OCI-LY3 (cell line): Measurements from ENCODE around the gene TRIM41.
A peak's percentile ranks its signal among the peaks of the same experiment; 100 is the strongest.

Experiments used
- H2AFZ ChIP-seq: fragments of 200-600, 300-600 bp; shearing (Covaris generic); 2 replicates; pipeline ENCODE4 v1.6.0; 2014; ENCODE audit warnings: antibody characterized with exemption, low read depth, low read length
- H3K27ac ChIP-seq: fragments of 200-600, 300-600 bp; sonication (generic); 2 replicates; pipeline ENCODE4 v1.5.1; 2014; ENCODE audit warnings: mild to moderate bottlenecking, low read length, moderate library complexity, mixed read lengths
- H3K27me3 ChIP-seq: fragments of 200-600, 300-600 bp; sonication (generic); 2 replicates; pipeline ENCODE4 v1.6.1; 2014; ENCODE audit warnings: low read depth, low read length, mixed read lengths
- H3K36me3 ChIP-seq: fragments of 200-600, 300-600 bp; sonication (generic); replicated peaks from 2 replicates; pipeline ENCODE3; 2014; ENCODE audit warnings: low read depth, low read length, mixed read lengths
- H3K4me1 ChIP-seq: fragments of 300-600, 200-600 bp; sonication (generic); 2 replicates; pipeline ENCODE4 v1.6.1; 2014; ENCODE audit warnings: low read length, mixed read lengths
- H3K4me2 ChIP-seq: fragments of 200-600, 300-600 bp; sonication (generic); 2 replicates; pipeline ENCODE4 v1.6.1; 2014; ENCODE audit warnings: low read length, mixed read lengths
- H3K4me3 ChIP-seq: fragments of 300-600, 200-600 bp; sonication (generic); 2 replicates; pipeline ENCODE4 v1.5.1; 2014; ENCODE audit warnings: antibody characterized with exemption, mild to moderate bottlenecking, low read length, moderate library complexity
- H3K79me2 ChIP-seq: fragments of 300-600, 200-600 bp; shearing (Covaris generic); 2 replicates; pipeline ENCODE4 v1.6.1; 2014; ENCODE audit warnings: mild to moderate bottlenecking, low read length, mixed read lengths
- H3K9ac ChIP-seq: fragments of 300-600, 200-600 bp; shearing (Covaris generic); 2 replicates; pipeline ENCODE4 v1.6.0; 2014; ENCODE audit warnings: mild to moderate bottlenecking, low read length, moderate library complexity
- H3K9me3 ChIP-seq: fragments of 200-600, 300-600 bp; shearing (Covaris generic); 2 replicates; pipeline ENCODE4 v1.6.1; 2014; ENCODE audit warnings: low read length, mixed read lengths; ENCODE audit not compliant: insufficient read depth
- H4K20me1 ChIP-seq: fragments of 200-600, 300-600 bp; sonication (generic); 2 replicates; pipeline ENCODE4 v1.6.1; 2016; ENCODE audit warnings: low read length, mixed read lengths; ENCODE audit not compliant: insufficient read depth
- CTCF ChIP-seq: fragments of 200-600, 300-600 bp; sonication (generic); IDR thresholded peaks from 2 replicates; pipeline ENCODE4 v1.5.1; 2014; ENCODE audit warnings: antibody characterized with exemption, low read length, low read depth
- EZH2phosphoT487 ChIP-seq: fragments of 200-600 bp; shearing (Covaris generic); IDR thresholded peaks from 2 replicates; pipeline ENCODE4 v1.6.1; 2018; ENCODE audit warnings: antibody characterized with exemption, mixed run types, low read depth

TRIM41 gene

GRCh38 chr5:181224390-181225229, 1.5 kb downstream of the TRIM41 start:
- no peaks in the 10 kb centered on the region for H3K9me3 ChIP-seq
- no peak overlapping the region for H2AFZ ChIP-seq
- peak overlapping the region; percentile 87 for H3K9ac ChIP-seq
- no peaks in the 10 kb centered on the region for H3K27me3 ChIP-seq
- peak overlapping the region; percentile 94 for H3K27ac ChIP-seq
- peaks cover 26% of the 10 kb centered on the region for H3K79me2 ChIP-seq
- no peaks in the 10 kb centered on the region for H4K20me1 ChIP-seq
- peak overlapping the region; percentile 86 for H3K4me2 ChIP-seq
- TF ChIP-seq CTCF (no peak), EZH2phosphoT487 (no peak)
- peaks cover 9% of the 10 kb centered on the region for H3K36me3 ChIP-seq
- peak overlapping the region; percentile 87 for H3K4me3 ChIP-seq
- H3K4me1 ChIP-seq = peaks cover 15% of the 10 kb centered on the region

- no peak for TF ChIP-seq EZH2phosphoT487
- TF ChIP-seq CTCF = no peak
- H3K27me3 ChIP-seq = no peaks in the 10 kb centered on the region
- no peak overlapping the region for H2AFZ ChIP-seq
- H3K79me2 ChIP-seq = peaks cover 12% of the 10 kb centered on the region
- no peak overlapping the region for H3K27ac ChIP-seq
- peaks cover 18% of the 10 kb centered on the region for H3K36me3 ChIP-seq
- no peaks in the 10 kb centered on the region for H3K9me3 ChIP-seq
- H3K4me2 ChIP-seq = no peak overlapping the region
- no peak overlapping the region for H3K9ac ChIP-seq
- H3K4me1 ChIP-seq = peaks cover 3% of the 10 kb centered on the region
- no peak overlapping the region for H3K4me3 ChIP-seq
- H4K20me1 ChIP-seq = no peaks in the 10 kb centered on the region; the same call in 1 of the 2 replicates
Measured at GRCh38 chr5:181229996-181230395, 6.9 kb downstream of the TRIM41 start.

- TF ChIP-seq CTCF (no peak), EZH2phosphoT487 (no peak)
- Histone ChIP-seq H3K4me1 (no peaks in the 10 kb centered on the region), H3K9ac (no peak overlapping the region), H2AFZ (no peak overlapping the region), H3K27ac (no peak overlapping the region), H3K4me2 (no peak overlapping the region), H4K20me1 (no peaks in the 10 kb centered on the region; the same call in 1 of the 2 replicates), H3K27me3 (no peaks in the 10 kb centered on the region), H3K79me2 (peaks cover 7% of the 10 kb centered on the region; the same call in 1 of the 2 replicates), H3K4me3 (no peak overlapping the region), H3K9me3 (no peaks in the 10 kb centered on the region), H3K36me3 (peaks cover 19% of the 10 kb centered on the region)
Measured at GRCh38 chr5:181230551-181230950, 7.5 kb downstream of the TRIM41 start.

GRCh38 chr5:181231432-181231831, 8.4 kb downstream of the TRIM41 start:
- no peak overlapping the region for H3K4me2 ChIP-seq
- H3K27ac ChIP-seq = no peak overlapping the region
- no peaks in the 10 kb centered on the region for H3K9me3 ChIP-seq
- 0 out of 2 replicates have a peak, but pooled peaks cover 2% of the 10 kb centered on the region for H3K79me2 ChIP-seq
- no peak overlapping the region for H3K4me3 ChIP-seq
- TF ChIP-seq CTCF = no peak
- no peak for TF ChIP-seq EZH2phosphoT487
- H3K4me1 ChIP-seq = no peaks in the 10 kb centered on the region
- peaks cover 28% of the 10 kb centered on the region for H3K36me3 ChIP-seq
- no peak overlapping the region for H2AFZ ChIP-seq
- no peaks in the 10 kb centered on the region for H3K27me3 ChIP-seq
- H4K20me1 ChIP-seq = peaks cover 7% of the 10 kb centered on the region
- no peak overlapping the region for H3K9ac ChIP-seq
